ENCODE results near the gene ICA1. TPM values are rescaled to one million over a fixed set of nuclear protein-coding genes. Genes with fewer than 3 reads are reported as not detected.

The ICA1 gene
- total RNA-seq, 6 donors from 2014 or later, result 19.3 to 85.4 (median 44.6) TPM

GRCh38 chr7:8142477-8142876 is 119.5 kb downstream of the ICA1 start:
- Histone ChIP-seq H3K27me3 (no peaks in the 10 kb centered on the region), H3K36me3 (peaks cover 0 to 15% (median 3%) of the 10 kb centered on the region in 4 donors), H3K4me3 (no peak overlapping the region), H3K9me3 (no peaks in the 10 kb centered on the region), H3K4me1 (no peaks in the 10 kb centered on the region), H3K27ac (no peak overlapping the region)
- WGBS, 2 donors, result 96 to 98% methylated on average over 2 of the region's 2 CpGs
- no peak for DNase-seq
- ATAC-seq (ENCODE audit: low FRiP score in 2 of 2), result no peak
- no peak for TF ChIP-seq CTCF (IDR thresholded peaks at IDR 0.05)
- no peak for TF ChIP-seq POLR2AphosphoS5 (IDR thresholded peaks at IDR 0.05)
- TF ChIP-seq EP300 (IDR thresholded peaks at IDR 0.05), result no peak
- TF ChIP-seq POLR2A (IDR thresholded peaks at IDR 0.05), result no peak

GRCh38 chr7:8141070-8141469 is 120.9 kb downstream of the ICA1 start:
- peaks cover 0 to 15% (median 3%) of the 10 kb centered on the region in 4 donors for H3K36me3 ChIP-seq
- no peak overlapping the region for H3K4me3 ChIP-seq
- no peaks in the 10 kb centered on the region for H3K27me3 ChIP-seq
- no peak overlapping the region for H3K27ac ChIP-seq
- ATAC-seq (ENCODE audit: low FRiP score in 2 of 2) (no peak), DNase-seq (no peak)
- H3K4me1 ChIP-seq, result no peaks in the 10 kb centered on the region
- no peak for TF ChIP-seq POLR2AphosphoS5 (IDR thresholded peaks at IDR 0.05)
- TF ChIP-seq EP300 (IDR thresholded peaks at IDR 0.05), result no peak
- no peak for TF ChIP-seq POLR2A (IDR thresholded peaks at IDR 0.05)
- TF ChIP-seq CTCF (IDR thresholded peaks at IDR 0.05), result no peak
- no peaks in the 10 kb centered on the region for H3K9me3 ChIP-seq
- 97 to 98% methylated on average over 4 of the region's 4 CpGs for WGBS, 2 donors

GRCh38 chr7:8136051-8136730 is 125.8 kb downstream of the ICA1 start:
- no peaks in the 10 kb centered on the region for H3K9me3 ChIP-seq
- no peak for DNase-seq
- H3K4me3 ChIP-seq, result no peak overlapping the region
- WGBS, 2 donors, result 94% methylated on average over 12 of the region's 12 CpGs
- TF ChIP-seq CTCF (IDR thresholded peaks at IDR 0.05) (no peak), EP300 (IDR thresholded peaks at IDR 0.05) (no peak), POLR2AphosphoS5 (IDR thresholded peaks at IDR 0.05) (no peak), POLR2A (IDR thresholded peaks at IDR 0.05) (no peak)
- no peak for ATAC-seq (ENCODE audit: low FRiP score in 2 of 2)
- no peak overlapping the region for H3K27ac ChIP-seq
- H3K36me3 ChIP-seq, result peaks cover 0 to 9% (median 0%) of the 10 kb centered on the region in 4 donors
- H3K27me3 ChIP-seq, result no peaks in the 10 kb centered on the region
- H3K4me1 ChIP-seq, result no peaks in the 10 kb centered on the region

GRCh38 chr7:8135417-8135816 is 126.5 kb downstream of the ICA1 start:
- TF ChIP-seq CTCF (IDR thresholded peaks at IDR 0.05) (no peak), POLR2AphosphoS5 (IDR thresholded peaks at IDR 0.05) (no peak), EP300 (IDR thresholded peaks at IDR 0.05) (no peak), POLR2A (IDR thresholded peaks at IDR 0.05) (no peak)
- no peaks in the 10 kb centered on the region for H3K9me3 ChIP-seq
- H3K4me1 ChIP-seq, result no peaks in the 10 kb centered on the region
- ATAC-seq (ENCODE audit: low FRiP score in 2 of 2), result no peak
- 89 to 97% methylated on average over 3 of the region's 3 CpGs for WGBS, 2 donors
- H3K36me3 ChIP-seq, result peaks cover 0 to 4% (median 0%) of the 10 kb centered on the region in 4 donors
- H3K27me3 ChIP-seq, result no peaks in the 10 kb centered on the region
- H3K4me3 ChIP-seq, result no peak overlapping the region
- H3K27ac ChIP-seq, result no peak overlapping the region
- no peak for DNase-seq
